Measurements from ENCODE around the gene PTH1R. TPM values are rescaled to one million over a fixed set of nuclear protein-coding genes. Genes with fewer than 3 reads are reported as not detected.

PTH1R gene
- total and polyA plus RNA-seq, 2 donors (not counting 1 experiment from before 2014, with no cell fraction given), result 0.67 to 4.3 TPM

DNA sequence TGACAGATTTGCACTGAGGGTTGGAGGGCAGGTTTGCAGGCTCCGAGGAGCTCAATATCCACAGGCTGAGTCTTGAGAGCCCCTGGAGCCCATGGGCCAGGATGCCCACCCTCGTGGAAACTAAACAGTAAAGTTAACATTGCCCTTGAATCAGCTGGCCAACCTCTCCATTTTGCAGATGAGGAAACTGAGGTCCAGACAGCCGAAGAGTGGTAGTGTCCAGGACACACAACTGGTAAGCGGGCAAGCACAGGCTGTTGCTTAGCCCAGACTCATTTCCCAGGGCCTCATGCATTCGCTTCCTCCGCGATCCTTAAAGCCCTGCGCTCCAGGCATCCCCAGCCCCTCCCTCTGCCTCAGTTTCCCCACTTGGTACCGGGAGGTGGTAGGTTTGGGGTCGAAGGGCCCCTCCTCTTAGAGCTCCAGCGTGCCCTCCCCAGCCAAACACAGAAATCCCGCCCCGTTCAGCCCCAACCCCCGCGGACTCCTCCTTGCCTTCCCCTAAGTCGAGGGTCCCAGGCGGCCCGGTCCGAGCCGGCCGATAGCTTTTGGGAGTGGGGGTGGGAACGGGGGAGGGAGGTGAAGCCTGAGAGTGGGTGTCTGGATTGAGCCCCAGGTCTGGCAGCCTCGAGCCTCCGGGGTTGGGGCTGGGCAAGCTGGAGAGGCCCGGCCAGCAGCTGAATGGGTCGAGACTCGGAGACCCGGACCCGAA, 3.5 kb downstream of the PTH1R start:
- no peak overlapping the region for H2AFZ ChIP-seq (ENCODE audit: low read length)
- no peak overlapping the region for H3K9ac ChIP-seq (ENCODE audit: insufficient read depth, low read length)
- H3K4me2 ChIP-seq (ENCODE audit: extremely low read depth, insufficient read depth, low read length), result no peak overlapping the region
- no peaks in the 10 kb centered on the region for H3K79me2 ChIP-seq (ENCODE audit: control insufficient read depth, insufficient read depth, low read length)
- H3K9me3 ChIP-seq (ENCODE audit: control insufficient read depth, insufficient read depth, low read depth, low read length), result no peaks in the 10 kb centered on the region
- H3K4me1 ChIP-seq (ENCODE audit: control insufficient read depth, extremely low read depth, insufficient read depth, low read length), result no peaks in the 10 kb centered on the region
- H3K27ac ChIP-seq (ENCODE audit: insufficient read depth, low read length), result no peak overlapping the region
- no peaks in the 10 kb centered on the region for H3K36me3 ChIP-seq (ENCODE audit: control insufficient read depth, insufficient read depth, low read length)
- TF ChIP-seq, protein P1, sequence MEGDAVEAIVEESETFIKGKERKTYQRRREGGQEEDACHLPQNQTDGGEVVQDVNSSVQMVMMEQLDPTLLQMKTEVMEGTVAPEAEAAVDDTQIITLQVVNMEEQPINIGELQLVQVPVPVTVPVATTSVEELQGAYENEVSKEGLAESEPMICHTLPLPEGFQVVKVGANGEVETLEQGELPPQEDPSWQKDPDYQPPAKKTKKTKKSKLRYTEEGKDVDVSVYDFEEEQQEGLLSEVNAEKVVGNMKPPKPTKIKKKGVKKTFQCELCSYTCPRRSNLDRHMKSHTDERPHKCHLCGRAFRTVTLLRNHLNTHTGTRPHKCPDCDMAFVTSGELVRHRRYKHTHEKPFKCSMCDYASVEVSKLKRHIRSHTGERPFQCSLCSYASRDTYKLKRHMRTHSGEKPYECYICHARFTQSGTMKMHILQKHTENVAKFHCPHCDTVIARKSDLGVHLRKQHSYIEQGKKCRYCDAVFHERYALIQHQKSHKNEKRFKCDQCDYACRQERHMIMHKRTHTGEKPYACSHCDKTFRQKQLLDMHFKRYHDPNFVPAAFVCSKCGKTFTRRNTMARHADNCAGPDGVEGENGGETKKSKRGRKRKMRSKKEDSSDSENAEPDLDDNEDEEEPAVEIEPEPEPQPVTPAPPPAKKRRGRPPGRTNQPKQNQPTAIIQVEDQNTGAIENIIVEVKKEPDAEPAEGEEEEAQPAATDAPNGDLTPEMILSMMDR (conservative IDR thresholded peaks at IDR 0.05 in 1 of 2, IDR thresholded peaks at IDR 0.05 in 1 of 2; ENCODE audit: low read depth in 1 of 2, low read length in 2 of 2), result no peak
- peak; percentile 72 for TF ChIP-seq EZH2 (IDR thresholded peaks at IDR 0.05; ENCODE audit: low read length, missing control alignments)
- no peak overlapping the region for H3K4me3 ChIP-seq (replicated peaks in 1 of 4; ENCODE audit: control extremely low read depth in 1 of 4, insufficient read depth in 1 of 4, low read depth in 3 of 4, low read length in 4 of 4)
- H4K20me1 ChIP-seq (ENCODE audit: control insufficient read depth, extremely low read depth, insufficient read depth, low read length), result no peaks in the 10 kb centered on the region
- no peak for DNase-seq (ENCODE audit: low read depth in 2 of 2)
- peaks cover 52% of the 10 kb centered on the region for H3K27me3 ChIP-seq (ENCODE audit: control insufficient read depth, insufficient read depth, low read length)

DNA sequence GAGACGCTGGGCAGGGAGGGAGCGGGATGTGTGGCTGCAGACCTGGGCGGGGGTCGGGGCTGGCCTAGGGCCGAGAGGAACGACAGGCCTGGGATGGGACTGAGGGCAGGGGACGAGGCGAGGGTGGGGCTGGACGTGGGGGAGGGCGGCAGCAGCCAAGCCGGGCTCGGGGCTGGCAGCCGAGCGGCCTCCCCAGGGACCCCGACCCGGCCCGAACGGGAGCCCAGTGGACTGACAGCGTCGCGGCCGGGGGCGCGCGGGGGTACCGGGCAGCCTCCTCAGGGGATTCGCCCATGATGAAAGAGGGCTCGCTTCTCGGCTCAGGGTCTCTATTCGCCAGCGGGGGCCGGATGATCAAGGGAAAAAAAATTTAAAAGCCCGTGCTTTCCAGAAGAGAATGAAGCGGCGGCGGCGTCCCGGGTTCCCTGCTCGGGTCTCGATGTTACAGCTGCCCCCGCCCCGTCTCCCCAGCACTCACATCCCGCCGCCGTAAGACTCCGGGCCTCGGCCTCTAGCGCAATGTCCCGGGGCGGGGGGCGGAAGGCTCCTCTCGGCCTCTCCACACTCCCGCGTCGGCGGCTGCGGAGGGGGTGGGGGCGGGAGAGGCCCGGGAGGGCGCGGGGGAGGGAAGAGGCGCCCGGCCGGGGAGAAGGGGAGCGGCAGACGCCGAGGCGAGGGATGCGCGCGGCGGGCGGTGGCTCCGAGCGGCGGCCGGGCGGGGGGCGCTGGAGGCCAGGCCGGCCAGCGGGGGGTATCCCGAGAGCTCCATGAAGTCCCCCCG, 4.3 kb downstream of the PTH1R start:
- no peak overlapping the region for H3K27ac ChIP-seq (ENCODE audit: insufficient read depth, low read length)
- H3K36me3 ChIP-seq (ENCODE audit: control insufficient read depth, insufficient read depth, low read length), result no peaks in the 10 kb centered on the region
- peak; percentile 5 to 11 for DNase-seq (ENCODE audit: low read depth in 2 of 2)
- H3K79me2 ChIP-seq (ENCODE audit: control insufficient read depth, insufficient read depth, low read length), result no peaks in the 10 kb centered on the region
- H3K9ac ChIP-seq (ENCODE audit: insufficient read depth, low read length), result no peak overlapping the region
- H3K27me3 ChIP-seq (ENCODE audit: control insufficient read depth, insufficient read depth, low read length), result peaks cover 52% of the 10 kb centered on the region
- TF ChIP-seq, protein P1 (conservative IDR thresholded peaks at IDR 0.05 in 1 of 2, IDR thresholded peaks at IDR 0.05 in 1 of 2; ENCODE audit: low read depth in 1 of 2, low read length in 2 of 2), result no peak
- TF ChIP-seq EZH2 (IDR thresholded peaks at IDR 0.05; ENCODE audit: low read length, missing control alignments), result no peak
- H4K20me1 ChIP-seq (ENCODE audit: control insufficient read depth, extremely low read depth, insufficient read depth, low read length), result no peaks in the 10 kb centered on the region
- no peak overlapping the region for H2AFZ ChIP-seq (ENCODE audit: low read length)
- no peaks in the 10 kb centered on the region for H3K4me1 ChIP-seq (ENCODE audit: control insufficient read depth, extremely low read depth, insufficient read depth, low read length)
- H3K9me3 ChIP-seq (ENCODE audit: control insufficient read depth, insufficient read depth, low read depth, low read length), result no peaks in the 10 kb centered on the region
- peak overlapping the region in 2 of 4 experiments; percentile 19 to 53 for H3K4me3 ChIP-seq (replicated peaks in 1 of 4; ENCODE audit: control extremely low read depth in 1 of 4, insufficient read depth in 1 of 4, low read depth in 3 of 4, low read length in 4 of 4)
- H3K4me2 ChIP-seq (ENCODE audit: extremely low read depth, insufficient read depth, low read length), result peak overlapping the region; percentile 93

DNA sequence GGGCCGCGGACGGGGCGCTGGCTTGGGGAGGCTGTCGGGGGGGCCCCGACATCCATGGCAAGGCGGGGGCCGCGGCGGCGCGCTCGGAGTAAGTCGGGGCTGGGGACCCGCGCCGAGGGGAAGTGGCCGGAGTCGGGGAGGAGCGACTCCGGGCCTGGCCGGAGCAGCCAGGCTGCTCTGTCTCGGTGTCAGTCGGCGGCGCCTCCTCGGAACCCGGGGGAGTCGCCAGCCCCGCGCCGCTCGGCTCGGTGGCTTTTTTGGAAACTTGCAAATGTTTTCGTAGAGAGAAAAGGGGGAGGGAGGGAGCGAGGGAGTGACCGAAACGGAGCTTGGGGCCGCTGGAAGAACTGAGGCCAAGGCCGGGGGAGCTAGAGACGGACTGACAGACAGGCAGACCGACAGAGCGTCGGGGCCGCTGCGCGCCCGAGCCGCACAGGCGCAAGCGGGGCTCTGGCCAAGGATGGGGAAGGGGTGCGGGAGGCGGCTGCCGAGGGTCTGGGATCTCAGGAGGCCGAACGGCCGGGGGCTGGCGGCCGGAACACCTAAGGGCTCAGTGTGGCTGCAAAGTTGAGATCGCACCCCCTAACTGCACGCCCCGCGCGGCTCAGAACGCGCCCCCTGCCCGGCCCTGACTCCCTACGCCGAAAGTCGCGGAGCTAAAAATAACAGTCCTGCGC, 5.0 kb downstream of the PTH1R start:
- H3K36me3 ChIP-seq (ENCODE audit: control insufficient read depth, insufficient read depth, low read length), result no peaks in the 10 kb centered on the region
- no peaks in the 10 kb centered on the region for H4K20me1 ChIP-seq (ENCODE audit: control insufficient read depth, extremely low read depth, insufficient read depth, low read length)
- H3K9me3 ChIP-seq (ENCODE audit: control insufficient read depth, insufficient read depth, low read depth, low read length), result no peaks in the 10 kb centered on the region
- H3K4me1 ChIP-seq (ENCODE audit: control insufficient read depth, extremely low read depth, insufficient read depth, low read length), result no peaks in the 10 kb centered on the region
- no peak overlapping the region for H3K9ac ChIP-seq (ENCODE audit: insufficient read depth, low read length)
- peak overlapping the region; percentile 44 for H2AFZ ChIP-seq (ENCODE audit: low read length)
- H3K4me2 ChIP-seq (ENCODE audit: extremely low read depth, insufficient read depth, low read length), result peak overlapping the region; percentile 93
- peak; percentile 4 to 52 for DNase-seq (ENCODE audit: low read depth in 2 of 2)
- peak; percentile 99 for TF ChIP-seq EZH2 (IDR thresholded peaks at IDR 0.05; ENCODE audit: low read length, missing control alignments)
- TF ChIP-seq, protein P1 (conservative IDR thresholded peaks at IDR 0.05 in 1 of 2, IDR thresholded peaks at IDR 0.05 in 1 of 2; ENCODE audit: low read depth in 1 of 2, low read length in 2 of 2), result no peak
- H3K4me3 ChIP-seq (replicated peaks in 1 of 4; ENCODE audit: control extremely low read depth in 1 of 4, insufficient read depth in 1 of 4, low read depth in 3 of 4, low read length in 4 of 4), result peak overlapping the region; percentile 12 to 53 (median 44)
- H3K79me2 ChIP-seq (ENCODE audit: control insufficient read depth, insufficient read depth, low read length), result no peaks in the 10 kb centered on the region
- H3K27me3 ChIP-seq (ENCODE audit: control insufficient read depth, insufficient read depth, low read length), result peaks cover 52% of the 10 kb centered on the region
- H3K27ac ChIP-seq (ENCODE audit: insufficient read depth, low read length), result no peak overlapping the region
